Activated CD4-positive, CD25-positive, alpha-beta regulatory T cell treated with anti-CD3 and anti-CD28 coated beads, Interleukin-2, amount 50 U/mL, for 72 hours (primary cell): ENCODE results near the gene SDHC.
"Not testable (repeated sequence)": the region's sequence is repeated elsewhere in the genome, so short reads cannot be mapped to it uniquely, and the experiment has no call there.

Source experiments
- DNase-seq: peaks from one replicate; pipeline ENCODE4 v3.0.0; 2021

Gene SDHC

DNA sequence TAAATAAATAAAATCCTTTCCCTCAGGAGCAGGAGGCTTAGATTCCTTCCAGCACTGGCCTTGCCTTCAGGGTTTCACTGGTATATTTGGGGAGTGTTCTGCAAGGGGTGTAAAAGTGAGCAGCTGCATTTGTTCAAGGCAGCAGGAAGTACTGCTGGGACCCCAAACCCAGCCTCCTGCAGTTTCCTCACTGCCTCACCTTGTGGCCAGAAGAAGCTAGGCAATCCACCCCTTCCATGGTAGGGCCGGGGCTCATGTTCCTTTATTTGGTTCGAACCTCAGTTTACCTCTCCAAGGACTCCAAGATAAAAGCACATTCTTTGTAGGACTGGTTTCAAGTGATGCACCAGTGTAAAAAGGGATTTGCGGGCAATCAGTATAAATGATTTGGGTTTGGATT, 74.5 kb downstream of the SDHC start:
- no peak for DNase-seq

- not testable (repeated sequence) for DNase-seq
These were observed 75.0 kb downstream of the SDHC start for GRCh38 chr1:161389158-161389557.

DNA sequence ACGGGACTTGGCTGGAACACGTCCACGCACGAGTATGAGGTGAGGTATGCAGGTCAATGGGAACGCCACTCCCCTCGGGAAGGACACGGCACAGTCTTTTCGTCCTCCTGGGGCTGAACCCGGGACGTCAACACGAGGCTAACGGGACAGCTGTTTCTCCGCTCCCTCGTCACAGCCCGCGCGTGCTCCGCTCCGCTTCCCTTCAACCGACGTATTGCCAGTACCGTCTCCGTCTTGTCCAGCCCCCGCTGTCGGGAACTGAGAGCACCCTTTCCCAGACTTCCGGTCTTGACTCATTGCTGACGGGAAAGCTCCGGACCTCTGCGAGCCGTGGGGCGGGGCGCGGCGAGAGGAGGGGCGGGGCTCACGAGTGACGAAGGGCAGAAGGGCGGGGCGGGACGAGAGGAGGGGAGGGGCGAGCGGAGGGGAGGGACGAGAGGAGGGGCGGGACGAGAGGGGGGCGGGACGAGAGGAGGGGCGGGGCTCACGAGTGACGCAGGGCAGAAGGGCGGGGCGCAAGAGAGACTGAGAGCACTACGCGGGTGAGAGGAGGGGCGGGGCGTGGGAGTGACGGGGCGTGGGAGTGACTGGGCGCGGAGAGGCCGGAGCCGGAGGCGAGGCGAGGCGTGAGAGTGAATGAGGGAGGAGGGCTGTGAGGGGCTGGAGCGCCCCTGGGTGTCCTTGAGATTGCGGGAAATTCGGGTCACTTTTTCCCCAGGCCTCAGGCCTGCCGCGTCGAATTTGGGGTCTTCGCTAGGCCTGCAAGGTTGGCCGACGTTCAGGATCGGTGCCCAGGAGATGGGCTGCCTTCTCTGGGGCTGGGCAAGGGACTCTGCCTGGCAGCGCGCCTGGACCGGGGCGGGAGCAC, 75.7 kb downstream of the SDHC start:
- DNase-seq = peak; percentile 96

GRCh38 chr1:161390559-161390858, 76.3 kb downstream of the SDHC start:
- DNase-seq = no peak

DNA sequence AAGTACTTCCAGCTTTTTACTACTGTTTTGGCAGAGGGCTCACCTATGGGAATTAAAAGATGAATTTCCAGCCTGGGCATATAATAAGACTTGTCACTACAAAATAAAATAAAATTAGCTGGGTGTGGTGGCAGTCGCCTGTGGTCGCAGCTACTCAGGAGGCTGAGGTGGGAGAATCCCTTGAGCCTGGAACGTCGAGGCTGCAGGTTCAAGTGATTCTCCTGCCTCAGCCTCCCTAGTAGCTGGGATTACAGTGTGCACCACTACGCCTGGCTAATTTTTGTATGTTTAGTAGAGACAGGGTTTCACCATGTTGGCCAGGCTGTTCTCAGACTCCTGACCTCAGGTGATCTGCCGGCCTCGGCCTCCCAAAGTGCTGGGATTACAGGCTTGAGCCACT, 77.0 kb downstream of the SDHC start:
- DNase-seq = not testable (repeated sequence)

DNA sequence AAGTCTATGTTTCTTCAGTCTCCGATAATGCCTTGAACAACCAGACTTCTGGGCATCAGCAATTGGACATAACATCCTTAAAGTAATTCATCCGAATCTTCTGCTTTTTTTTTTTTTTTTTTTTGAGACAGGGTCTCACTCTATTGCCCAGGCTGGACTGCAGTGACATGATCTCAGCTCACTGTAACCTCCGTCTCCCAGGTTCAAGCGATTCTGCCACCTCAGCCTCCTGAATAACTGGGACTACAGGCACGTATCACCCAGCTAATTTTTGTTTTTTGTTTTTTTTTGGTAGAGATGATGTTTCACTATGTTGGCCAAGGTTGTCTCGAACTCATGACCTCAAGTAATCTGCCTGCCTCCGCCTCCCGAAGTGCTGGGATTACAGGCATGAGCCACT, 77.4 kb downstream of the SDHC start:
- no peak for DNase-seq

DNA sequence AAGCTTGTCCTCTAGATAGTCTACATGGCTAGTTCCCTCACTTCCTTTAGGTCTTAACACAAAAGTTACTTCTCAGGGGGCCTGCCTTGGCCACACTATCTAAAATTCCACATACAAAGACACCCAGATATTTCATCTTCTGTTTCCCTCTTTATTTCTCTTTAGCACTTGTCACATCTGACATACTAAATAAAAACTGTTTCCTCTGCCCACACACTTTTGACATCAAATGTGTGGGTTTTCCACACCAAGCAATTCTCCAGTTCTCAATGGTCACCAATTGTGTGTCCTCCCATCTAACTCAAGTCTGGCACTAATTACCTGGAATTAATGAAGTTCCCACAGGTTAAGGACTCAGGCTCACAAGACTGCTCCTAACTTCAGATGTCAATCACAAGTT, 79.0 kb downstream of the SDHC start:
- no peak for DNase-seq

GRCh38 chr1:161397038-161397437, 82.9 kb downstream of the SDHC start:
- DNase-seq = not testable (repeated sequence)

GRCh38 chr1:161398900-161399256, 84.7 kb downstream of the SDHC start:
- no peak for DNase-seq

DNA sequence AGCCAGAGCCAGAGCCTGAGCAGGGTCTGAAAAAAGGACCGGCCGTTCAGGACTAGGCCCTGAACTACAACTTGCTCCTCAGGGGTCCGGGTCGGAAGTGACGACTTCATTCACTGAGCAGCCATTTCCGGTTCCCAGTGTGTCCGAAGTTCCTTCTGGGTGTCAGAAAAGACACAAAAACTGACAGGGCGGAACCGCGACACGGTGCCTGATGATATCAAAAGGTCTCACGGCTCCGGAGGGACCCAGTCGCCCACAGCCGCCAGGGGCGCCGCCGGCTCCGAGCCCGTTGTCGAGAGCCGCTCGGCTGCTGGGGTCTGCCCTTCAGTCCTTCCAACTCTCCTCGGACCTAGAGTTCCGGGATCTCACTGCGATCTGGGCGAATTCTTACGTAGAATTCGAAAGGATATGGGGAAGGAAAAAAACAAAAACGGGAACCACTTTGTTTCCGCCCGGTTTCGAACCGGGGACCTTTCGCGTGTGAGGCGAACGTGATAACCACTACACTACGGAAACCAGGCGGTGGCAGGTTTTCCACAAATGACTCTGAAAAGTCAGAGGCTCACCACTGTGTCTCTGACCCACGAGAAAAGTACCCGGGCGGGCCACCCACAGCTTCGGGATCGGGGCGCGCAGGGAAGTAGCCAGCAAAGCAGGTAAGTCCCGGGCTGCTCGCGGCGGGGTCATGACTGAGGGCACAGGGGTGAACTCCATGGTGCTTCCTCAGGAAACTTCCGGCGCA, 85.2 kb downstream of the SDHC start:
- peak; percentile 93 for DNase-seq

- no peak for DNase-seq
These were observed 88.3 kb downstream of the SDHC start for GRCh38 chr1:161402446-161402845.

DNA sequence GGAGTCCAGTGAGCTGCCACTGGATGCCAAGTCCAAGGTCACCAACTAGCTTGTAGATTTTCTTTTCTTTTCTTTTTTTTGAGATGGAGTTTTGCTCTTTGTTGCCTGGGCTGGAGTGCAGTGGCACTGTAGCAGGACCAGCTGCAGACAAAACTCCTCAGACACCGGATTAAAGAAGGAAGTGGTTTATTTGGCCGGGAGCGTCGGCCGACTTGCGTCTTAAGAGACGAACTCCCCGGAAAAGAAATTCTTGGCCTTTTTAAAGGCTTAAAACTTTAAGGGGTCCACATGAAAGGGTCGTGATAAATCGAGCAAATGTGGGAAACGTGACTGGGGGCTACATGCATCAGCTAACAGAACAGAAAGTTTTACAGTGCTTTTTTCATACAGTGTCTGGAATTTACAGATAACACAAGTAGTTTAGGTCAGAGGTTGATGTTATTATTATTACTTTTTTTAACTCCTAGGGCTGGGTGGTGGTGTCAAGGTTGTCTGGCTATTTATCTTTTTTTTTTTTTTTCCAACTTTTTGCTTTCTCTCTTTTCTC, 89.9 kb downstream of the SDHC start:
- DNase-seq = no peak

DNA sequence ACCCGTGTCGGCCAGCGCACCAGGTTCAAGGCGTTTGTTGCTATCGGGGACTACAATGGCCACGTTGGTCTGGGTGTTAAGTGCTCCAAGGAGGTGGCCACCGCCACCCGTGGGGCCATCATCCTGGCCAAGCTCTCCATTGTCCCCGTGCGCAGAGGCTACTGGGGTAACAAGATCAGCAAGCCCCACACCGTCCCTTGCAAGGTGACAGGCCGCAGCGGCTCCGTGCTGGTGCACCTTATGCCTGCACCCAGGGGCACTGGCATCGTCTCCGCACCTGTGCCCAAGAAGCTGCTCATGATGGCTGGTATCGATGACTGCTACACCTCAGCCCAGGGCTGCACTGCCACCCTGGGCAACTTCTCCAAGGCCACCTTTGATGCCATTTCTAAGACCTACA, 92.4 kb downstream of the SDHC start:
- DNase-seq = not testable (repeated sequence)

DNA sequence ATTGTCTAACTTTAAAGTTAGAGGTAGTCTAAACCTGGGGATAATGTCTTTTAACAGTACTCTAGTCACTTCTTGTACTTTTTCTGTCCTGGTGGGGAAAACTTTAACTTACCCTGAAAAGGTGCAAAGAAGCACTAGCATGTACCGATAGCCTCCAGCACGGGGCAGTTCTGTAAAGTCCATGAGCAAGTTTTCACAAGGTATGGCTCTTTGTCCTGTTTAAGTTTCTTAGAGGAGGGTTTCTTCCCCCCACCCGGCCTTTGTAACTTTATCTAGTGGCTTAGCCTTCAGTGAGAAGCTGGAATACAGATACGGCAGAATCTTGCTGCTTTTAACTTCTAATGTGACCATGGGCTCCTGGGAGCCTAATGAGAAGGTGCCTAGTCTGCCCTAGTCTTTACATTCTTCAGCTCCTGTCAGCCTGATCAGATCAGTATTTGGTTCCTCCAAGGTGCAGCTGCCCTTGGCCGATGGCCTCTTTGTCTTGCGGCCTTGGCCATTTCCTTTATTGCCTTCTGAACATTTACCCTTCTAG, 93.3 kb downstream of the SDHC start:
- no peak for DNase-seq

DNA sequence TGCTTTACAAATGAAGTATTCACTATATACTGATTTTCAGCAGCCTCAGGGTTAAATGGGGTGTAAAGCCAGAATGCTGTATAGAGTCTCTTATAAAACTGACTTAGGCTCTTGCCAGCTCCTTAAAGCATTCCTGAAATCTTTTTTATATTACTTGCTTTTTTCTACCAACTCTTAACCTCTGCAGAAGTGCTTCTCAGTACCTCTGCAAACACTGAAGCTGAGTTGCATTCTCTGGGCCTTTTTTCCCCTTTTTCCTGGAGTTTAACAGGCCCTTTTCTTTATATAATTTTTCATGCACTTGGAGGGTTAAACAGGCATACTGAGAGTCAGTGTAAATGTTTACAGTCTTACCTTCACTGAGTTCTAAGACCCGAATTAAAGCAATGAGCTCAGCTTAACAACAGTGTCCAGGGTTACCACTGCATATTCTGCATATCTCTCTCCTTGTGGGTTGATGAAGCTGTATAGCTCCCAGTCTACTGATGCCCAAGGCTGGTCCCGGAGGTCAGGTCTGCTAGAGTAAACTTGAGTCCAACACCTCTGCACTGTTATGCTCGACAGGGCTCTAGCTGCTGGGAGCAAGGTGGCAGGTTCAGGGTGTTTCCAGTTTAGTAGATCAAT, 94.4 kb downstream of the SDHC start:
- no peak for DNase-seq

DNA sequence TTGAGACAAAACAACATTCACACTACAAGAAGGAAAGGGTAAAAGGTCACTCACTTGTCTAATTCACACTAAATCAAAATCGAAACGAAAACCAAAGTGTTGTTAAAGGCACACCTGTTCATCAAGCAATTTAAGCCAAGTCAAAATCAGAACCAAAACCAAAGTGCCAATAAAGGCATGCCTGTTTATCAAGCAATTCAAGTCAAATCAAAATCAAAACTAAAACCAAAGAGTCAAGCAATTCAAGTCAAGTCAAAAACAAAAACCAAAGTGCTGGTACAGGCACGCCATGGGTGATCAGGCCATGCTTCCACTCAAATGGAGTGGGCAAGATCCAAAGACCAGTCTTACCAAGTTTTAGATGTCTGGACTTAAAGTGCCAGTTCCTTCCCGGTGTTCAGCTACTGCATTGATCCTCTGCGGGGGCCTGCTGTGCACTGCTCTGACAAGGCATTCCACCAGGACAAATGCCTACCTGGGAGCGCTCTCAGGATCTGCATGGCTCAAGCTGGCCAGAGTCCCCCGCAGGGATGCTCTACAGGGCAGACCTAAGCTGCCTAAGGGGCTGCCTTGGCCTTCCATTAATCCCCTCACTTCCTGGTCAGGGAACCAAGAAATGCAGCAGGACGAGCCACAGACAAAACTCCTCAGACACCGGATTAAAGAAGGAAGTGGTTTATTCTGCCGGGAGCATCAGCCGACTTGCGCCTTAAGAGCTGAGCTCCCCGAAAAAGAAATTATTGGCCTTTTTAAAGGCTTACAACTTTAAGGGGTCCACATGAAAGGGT, 95.9 kb downstream of the SDHC start:
- peak; percentile 44 for DNase-seq

- DNase-seq = not testable (repeated sequence)
These were observed 96.4 kb downstream of the SDHC start for GRCh38 chr1:161410636-161410970.
